Hematopoietic multipotent progenitor cell treated with erythropoietin and hydrocortisone succinate and interleukin-3 and kit ligand, for 6 days (in vitro differentiated cells): Measurements from ENCODE around the gene INPPL1.

ENCODE experiments used
- DNase-seq: peaks from one replicate; pipeline ENCODE4 v3.0.0-alpha.2; 2015

The INPPL1 gene

DNA sequence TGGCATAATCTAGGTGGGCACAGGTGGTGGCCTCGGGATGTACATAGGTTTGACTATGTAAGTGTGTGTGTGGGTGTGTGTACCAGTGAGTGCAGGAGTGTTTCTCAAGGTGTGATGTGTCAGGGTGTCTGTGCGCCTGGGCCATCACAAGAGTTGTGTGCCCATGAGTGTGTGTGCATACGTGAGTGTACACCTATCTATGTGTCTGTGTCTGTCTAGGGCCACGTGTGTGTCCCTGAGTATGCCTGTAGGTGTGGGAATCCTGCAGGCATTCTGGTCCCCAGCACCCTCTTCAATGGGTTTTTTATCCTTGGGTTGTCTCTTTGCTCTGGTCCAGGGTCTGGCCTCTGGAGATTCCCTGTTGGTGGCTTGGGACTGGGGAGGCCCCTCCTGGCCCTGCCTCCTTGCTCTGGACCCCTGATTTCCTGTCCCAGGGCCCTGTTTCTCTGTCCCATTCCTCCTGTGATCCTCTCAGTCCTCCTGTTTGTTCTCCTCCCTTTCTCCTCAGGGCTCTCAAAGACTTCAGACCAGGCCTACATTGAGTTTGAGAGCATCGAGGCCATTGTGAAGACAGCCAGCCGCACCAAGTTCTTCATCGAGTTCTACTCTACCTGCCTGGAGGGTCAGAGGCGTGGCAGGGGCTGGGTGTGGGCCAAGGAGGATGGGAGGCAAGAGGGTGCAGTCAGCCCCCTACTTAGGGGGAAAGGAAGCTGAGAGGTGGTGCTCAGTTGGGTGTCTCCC lies 9.4 kb downstream of the INPPL1 start:
- no peak for DNase-seq

DNA sequence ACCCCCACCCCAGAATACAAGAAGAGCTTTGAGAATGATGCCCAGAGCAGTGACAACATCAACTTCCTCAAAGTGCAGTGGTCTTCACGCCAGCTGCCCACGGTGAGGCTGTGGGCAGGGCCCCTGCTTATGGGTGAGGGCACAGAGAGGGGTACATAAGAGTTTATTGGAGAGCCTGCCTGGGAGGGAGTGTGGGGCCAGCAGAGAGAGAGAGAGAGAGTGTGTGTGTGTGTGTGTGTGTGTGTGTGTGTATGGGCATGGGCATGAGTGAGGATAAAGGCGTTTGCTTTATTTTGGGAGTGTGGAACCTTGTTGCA lies 9.9 kb downstream of the INPPL1 start:
- no peak for DNase-seq

DNA sequence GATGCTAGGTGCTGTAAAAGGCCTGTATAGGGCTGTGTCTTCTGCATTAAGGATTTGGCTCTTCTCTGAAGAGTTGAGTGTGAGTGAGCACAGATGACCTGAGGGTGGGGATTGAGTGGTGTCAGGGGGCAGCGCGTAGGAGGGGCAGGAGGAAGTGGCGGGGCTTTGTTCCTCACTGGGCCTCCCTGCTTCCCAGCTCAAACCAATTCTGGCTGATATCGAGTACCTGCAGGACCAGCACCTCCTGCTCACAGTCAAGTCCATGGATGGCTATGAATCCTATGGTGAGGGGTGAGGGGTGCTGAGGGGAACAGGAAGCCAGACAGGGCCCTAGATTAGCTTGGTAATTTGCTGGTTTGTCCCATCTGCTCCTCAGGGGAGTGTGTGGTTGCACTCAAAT lies 10.4 kb downstream of the INPPL1 start:
- no peak for DNase-seq

DNA sequence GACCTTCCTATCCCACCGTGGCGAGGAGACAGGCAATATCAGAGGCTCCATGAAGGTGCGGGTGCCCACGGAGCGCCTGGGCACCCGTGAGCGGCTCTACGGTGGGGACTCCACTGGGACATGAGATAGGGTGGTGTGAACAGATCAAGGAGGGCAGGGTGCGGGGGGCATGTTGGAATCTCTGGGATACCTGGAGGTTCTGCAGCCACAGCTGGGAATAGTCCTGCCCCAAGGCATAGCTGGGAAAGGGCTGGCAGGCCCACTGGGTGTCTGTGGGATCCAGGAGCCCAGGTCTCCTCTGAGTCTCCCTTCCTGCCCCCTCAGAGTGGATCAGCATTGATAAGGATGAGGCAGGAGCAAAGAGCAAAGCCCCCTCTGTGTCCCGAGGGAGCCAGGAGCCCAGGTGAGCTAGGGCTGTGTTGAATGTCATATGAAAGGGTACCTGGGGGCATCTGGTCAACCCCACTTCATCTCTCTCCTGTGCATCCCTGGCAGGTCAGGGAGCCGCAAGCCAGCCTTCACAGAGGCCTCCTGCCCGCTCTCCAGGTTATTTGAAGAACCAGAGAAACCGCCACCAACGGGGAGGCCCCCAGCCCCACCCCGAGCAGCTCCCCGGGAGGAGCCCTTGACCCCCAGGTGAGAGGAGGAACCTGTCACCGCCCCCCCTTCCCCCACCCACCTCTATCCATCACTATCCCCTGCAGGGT lies 10.9 kb downstream of the INPPL1 start:
- no peak for DNase-seq

DNA sequence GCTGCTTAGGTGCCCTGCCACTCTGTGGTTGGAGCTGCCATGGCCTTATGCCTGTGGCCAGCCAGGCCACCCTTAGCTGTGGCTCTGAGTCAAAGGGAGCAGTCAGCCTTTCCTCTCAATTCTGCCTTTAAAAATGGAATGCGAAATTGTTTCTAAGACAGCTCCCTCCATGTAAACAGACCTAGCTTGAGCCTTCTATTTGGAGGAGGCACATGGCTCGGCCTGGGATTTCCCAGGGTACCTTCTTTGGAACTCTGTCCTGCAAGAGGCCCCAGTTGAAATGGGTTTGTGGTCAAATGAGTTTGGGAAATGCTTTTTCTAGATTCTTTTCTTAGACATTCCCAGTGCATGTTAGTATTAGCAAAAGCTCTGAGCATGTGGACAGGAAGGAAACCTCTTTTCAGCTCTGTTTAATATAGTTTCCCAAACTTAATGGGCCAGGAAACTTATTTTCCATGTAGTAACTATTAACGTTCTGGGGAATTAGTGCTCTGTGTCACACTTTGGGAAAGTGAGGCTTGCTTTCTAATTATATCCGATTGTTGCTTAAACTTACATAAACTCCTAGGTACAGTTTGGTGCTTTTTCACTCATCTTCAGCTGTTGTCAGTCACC lies 11.6 kb downstream of the INPPL1 start:
- DNase-seq: no peak

DNA sequence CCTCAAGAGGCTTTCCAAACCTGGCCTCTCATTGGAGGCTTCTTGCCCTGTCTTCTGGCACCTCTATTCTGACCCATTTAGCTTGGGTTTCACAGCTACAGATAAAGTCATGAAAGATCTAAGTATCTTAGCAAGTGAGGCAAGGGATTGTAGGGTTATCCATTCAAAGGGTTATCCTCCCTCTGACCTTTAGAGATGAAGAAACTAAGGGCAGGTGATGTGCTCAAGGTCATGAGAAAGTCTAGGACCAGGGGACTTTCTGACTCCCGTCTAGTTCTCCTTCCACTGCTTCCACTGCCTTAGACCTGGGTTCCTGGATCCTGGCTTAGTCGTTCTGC lies 12.2 kb downstream of the INPPL1 start:
- DNase-seq: no peak

DNA sequence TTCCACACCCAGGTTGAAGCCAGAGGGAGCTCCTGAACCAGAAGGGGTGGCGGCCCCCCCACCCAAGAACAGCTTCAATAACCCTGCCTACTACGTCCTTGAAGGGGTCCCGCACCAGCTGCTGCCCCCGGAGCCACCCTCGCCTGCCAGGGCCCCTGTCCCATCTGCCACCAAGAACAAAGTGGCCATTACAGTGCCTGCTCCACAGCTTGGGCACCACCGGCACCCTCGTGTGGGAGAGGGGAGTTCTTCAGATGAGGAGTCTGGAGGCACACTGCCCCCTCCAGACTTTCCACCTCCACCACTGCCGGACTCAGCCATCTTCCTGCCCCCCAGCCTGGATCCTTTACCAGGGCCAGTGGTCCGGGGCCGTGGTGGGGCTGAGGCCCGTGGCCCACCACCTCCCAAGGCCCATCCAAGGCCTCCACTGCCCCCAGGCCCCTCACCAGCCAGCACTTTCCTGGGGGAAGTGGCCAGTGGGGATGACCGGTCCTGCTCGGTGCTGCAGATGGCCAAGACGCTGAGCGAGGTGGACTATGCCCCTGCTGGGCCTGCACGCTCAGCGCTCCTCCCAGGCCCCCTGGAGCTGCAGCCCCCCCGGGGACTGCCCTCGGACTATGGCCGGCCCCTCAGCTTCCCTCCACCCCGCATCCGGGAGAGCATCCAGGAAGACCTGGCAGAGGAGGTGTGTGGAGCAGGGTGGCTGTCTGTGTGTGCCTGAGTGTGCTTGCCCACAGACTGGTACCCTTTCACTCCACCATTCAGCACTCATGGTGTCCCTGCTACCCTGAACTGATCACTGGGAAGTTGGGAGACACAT lies 12.8 kb downstream of the INPPL1 start:
- DNase-seq: no peak

DNA sequence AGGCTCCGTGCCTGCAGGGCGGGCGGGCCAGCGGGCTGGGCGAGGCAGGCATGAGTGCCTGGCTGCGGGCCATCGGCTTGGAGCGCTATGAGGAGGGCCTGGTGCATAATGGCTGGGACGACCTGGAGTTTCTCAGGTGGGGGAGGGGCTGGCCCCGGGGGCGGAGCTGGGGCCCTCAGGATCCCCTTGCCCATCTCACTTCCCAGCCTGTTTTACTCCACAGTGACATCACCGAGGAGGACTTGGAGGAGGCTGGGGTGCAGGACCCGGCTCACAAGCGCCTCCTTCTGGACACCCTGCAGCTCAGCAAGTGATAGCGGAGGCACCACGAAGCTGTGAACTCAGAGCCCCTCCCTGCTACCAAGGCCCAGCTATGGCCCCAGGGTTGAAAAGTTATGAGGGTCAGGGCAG lies 13.5 kb downstream of the INPPL1 start:
- peak; percentile 76 for DNase-seq

DNA sequence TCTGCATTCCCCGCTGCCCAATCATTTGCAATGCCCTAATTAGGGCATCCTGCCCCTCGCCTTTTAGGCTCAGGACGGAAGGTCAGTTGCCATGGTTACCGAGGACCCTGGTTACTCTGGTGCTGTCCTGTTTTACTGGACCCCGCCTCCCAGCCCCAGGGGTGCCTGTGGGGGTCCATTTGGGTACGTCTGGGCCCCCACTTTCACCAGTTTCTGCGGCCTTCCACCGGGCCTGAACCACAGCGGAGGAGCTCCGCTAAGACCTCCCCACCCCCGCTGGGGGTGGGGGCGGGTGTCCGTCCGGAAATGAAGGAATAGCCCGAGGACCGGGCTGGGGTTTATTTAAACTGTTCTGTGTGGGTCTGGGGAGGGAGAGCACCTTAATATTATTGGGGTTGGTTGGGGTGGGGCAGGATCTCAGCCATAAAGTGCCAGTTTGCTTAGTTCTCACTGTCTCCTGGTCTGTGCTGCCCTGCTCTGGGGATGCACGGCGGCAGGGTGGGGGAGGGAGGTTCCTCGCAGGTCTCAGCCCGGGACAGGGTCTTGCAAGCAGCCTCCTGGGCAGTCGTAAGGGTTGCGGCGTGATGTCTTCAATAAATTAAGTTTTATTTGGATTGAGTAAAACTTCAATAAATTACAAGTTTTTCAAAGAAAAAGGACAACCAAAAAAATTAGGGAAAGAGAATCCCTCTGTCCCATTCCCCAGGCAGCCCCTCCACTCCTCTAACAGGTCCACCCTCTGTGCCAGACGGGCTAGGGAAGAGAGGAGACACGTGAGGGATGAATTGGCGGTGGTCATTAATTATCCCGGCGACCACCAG lies 14.1 kb downstream of the INPPL1 start:
- no peak for DNase-seq

DNA sequence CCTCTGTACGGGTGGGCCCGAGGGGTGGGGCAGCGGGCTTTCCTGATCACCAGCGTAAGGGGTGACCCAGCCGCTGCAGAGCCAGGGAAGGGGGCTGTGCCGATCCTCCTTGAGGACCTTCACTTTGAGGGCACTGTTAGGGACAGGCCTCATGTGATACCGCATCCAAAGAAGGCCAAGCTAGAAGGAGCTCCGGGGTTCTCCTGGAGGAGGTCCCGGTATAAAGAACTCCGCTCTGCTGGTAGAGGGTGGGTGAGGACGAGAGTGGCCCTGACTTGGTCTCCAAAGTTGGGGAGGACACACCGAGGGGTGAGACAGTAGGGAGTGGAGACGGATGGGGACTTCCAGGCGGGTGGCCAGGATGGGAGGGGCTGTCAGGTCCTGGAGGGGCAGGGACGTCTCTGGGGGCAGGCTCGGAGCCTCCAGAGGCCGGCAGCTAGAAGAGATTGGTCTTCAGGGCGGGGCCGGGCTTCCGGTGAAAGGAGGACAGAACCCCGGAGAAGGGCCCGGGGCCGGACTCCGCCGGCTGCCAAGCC lies 14.8 kb downstream of the INPPL1 start:
- DNase-seq: peak; percentile 49

DNA sequence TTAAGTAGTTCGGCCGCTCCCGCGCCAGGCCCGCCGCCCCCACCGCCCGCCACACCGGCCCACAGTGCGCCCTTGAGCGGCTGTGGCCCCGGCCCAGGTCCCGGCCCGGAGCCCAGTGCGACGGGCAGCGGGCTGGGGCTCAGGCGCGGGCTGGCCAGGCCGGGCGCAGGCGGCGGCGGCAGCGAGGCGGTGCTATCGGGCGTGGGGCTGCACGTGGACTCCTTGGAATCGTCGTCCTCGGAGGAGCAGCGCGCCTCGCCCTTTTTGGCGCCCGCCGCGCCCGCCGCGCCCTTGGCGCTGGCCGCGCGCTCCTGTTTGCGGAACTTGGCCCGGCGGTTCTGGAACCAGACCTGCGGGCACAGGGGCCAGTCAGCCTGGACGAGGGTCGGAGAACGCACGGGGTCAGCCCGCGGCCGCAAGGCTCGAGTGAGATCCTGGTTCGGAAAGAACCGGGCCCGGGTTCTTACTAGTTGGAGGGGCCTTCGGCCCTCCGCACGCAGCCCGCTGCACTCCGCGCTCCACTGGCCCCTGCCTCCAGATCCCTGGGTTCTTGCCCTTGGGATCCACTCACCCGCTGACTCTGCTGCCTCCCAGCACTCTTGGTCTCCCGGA lies 15.4 kb downstream of the INPPL1 start:
- DNase-seq: peak; percentile 77

DNA sequence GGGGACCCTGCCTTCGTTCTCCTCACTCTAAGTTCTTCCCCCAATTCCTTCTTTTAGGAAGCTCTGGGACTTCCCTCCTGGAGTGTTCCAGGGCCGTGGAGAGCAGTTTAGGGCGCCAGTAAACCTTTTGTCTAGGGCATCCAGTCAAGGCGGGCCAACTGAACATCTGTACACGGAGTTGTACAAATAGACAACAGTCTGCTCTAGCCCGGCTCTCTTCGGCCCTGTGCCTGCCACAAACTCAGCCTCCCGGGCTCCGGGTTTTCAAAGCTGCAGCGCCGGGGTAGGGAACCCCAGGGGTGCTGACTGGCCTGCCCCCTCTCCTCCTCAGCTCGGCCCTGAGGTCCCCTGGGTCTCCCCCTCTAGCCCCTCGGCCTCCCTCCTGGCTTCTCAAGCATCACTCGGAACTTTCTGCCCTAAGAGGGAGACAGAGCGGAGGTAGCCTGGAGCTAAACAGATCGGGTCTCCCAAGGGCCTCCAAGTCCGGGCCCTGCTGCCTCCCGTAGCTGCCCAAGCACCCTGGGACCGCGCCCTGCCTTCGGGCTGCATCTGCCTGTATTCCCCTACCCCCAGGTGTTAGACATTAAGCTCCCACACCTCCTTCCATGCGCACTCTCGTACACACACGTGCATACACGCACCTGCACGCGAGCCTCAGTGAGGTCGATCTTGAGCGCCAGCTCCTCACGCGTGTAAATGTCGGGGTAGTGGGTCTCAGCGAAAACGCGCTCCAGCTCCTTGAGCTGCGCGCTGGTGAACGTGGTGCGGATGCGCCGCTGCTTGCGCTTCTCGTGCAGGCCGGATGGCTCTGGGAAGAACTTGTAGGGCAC lies 16.1 kb downstream of the INPPL1 start:
- peak; percentile 50 for DNase-seq

DNA sequence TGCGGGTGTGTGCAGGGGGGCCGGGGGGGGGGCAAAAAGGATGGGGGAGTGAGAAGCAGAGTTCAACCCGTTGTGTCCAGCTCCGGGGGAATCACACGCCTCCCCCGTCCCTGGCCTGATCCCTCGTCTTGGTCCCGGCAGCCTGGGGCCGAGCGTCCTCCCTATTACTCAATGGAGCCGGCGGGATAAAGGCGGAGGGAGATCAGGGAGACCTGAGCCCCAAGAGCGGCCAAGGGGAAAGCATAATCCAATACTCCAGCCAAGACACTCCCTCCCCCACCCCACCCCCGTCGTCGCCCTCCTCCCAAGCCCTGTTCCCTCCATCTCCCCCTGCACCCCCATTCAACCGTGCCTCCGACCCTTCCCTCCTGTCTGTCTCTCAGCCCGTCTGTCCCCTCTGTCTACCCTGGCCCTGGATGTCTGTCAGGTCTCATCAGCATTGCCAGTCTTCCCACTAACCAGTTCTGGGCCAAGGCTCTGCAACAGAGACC lies 16.8 kb downstream of the INPPL1 start:
- no peak for DNase-seq

DNA sequence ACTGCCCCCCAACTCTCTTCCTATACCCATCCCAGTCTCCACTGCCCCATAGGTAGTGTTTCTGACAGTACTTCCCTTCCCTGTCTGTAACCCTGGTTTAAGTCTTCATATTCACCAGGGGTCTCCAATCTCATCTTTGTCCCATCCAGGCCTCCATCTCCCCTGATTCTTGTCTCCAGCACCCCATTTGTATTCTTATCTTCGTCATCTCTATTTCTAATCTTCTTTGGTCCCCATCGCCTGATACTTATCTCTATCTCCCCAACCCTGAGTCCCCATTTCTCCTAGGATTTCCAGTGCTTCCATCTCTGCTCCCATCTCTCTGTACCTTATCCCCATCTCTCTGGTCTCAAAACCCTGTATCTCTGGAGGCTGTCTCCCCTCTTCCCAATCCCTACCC lies 17.6 kb downstream of the INPPL1 start:
- DNase-seq: no peak

DNA sequence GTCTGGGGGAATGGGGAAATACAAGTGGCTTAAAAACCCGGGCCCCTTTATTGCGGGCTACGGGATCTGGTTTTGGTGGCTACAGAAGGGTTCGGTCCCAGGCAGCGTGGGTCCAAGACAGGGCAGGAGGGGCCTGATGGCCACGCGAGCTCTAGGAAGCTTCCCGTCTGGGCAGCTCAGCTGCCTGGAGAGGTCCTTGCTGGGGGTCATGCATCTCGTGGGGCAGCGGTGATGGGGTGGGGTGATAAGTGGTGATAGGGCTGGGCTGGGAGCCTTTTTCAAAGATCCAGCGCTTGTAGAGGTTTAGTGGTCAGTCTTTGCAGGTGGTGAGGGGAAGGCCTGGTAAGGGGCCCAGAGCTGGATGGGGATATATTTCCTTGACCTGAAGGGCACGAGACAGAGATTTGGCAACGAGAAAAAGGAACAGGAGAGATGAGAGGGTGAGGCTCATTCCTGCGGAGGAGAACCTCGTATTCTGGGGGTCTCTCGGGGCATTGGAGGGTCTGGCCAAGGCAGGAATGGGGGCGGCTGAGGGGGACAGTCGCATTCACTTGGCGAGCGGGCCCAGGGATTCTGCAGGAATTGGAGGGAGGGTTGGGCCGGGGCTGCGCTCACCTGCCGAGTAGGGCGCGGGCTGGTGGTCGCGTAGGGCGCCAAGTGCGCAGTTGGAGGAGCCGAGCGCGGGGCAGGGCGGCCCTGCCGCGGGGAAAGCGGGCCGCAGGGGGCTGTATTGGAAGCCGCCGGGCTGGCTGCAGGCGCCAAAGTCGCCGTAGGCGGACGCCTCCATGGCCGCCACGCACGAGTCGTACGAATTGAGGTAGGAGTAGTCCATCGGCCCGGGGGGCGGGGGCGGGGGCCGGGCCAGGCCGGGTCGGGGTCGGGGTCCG lies 18.8 kb downstream of the INPPL1 start:
- no peak for DNase-seq

DNA sequence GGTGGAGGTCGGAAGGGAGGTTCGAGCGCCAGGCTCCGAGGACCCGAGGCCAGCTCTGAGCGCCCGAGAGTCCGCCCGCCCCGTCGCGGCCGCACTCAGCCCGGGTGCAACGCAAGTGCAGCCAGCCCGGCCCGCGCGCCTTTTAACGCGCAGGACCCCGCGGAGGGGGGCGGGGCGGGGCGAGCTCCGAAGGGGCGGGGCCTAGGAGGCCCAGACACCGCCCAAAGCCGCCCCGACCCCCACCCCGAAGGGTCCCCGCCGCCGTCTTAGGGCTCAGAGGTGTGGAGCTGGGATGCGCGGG lies 19.4 kb downstream of the INPPL1 start, which contains the start of gene PHOX2A:
PHOX2A (minus strand) TSS at position 117 of the 301 bp plus-strand sequence. CDS start 172 bp downstream, outside the sequence.
- no peak for DNase-seq

DNA sequence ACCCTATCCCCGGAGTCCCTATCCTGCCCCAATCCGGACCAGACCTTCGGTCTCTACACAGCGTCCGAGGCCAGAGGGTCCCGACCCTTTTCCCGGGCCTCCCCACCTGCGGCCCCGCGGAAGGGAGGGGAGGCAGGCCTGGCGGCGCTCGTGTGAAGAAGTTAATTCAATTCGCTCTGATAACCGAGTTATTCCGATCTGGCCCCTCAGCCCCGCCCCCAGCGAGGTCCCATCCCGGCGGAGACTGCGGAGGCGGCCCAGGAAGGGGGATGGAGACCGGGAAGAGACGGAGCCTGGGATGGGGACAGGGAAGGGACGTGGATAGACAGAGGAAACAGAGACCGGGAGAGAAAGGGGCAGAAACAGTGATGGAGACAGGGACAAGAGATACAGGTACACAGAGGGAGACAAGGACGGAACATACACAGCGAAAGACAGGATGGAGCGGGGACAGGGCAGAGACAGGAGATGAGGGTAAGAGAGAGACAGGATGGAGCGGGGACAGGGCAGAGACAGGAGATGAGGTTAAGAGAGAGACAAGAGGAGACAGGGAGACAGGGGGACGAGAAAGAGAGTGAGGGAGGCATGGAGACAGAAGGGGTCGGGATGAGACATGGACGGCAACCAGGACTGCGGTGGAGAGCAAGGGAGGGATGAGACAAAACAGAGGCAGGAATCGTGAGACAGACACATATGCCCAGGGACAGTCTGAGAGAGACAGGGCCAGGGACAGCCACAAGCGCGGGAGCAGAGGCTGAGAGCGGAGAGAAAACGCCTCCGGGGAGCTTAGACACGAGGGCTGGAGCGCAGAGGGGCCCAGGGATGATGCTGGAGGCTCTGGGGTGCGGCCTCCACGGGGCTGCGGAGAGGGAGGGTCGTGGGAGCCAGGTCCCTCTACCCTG lies 20.0 kb downstream of the INPPL1 start:
- no peak for DNase-seq

DNA sequence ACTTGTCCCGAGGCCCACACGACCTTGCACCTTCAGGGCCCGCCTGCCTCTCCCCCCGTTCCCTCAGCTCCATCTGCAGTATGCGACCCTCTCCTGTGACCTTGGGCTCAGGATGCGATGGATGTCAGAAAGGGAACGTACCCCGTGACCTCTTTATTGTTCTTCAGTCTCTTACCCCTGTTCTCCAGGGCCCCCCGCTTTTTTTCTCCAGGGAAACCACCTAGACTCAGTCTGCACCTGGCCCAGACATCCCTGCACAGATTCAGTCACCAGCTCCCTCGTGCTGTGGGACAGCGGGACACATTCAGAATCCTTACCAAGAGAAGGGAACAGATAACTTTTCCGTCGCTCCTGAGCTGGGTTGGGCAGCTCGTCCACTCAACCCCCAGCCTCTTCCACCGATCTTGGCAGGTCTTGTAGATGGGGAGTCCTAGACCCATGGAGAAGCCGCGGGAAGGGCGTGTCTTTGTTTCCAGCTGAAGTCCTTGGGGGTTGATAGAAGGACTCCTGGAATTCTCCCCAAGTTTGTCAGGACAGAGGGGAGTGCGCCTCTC lies 20.8 kb downstream of the INPPL1 start:
- no peak for DNase-seq
